HCT116 (cell line): ENCODE results near the gene RYR3.
"Not testable (repeated sequence)": the region's sequence is repeated elsewhere in the genome, so short reads cannot be mapped to it uniquely, and the experiment has no call there.

ENCODE experiments used
- ATF3 ChIP-seq: IDR thresholded peaks from 2 replicates; pipeline ENCODE4 v1.6.1; 2012
- CTCF ChIP-seq, 3 experiments: fragments of 200-600 bp in 1 of 3; sonication (generic) in 1 of 3; IDR thresholded peaks in 2 of 3; conservative IDR thresholded peaks in 1 of 3; 2 replicates each; pipeline ENCODE4 v1.5.1; 2012 to 2017; ENCODE audit warnings: low read depth in 2 of 3, low read length in 2 of 3, antibody characterized with exemption in 1 of 3, borderline replicate concordance in 1 of 3, control low read depth in 1 of 3, mild to moderate bottlenecking in 1 of 3, mixed read lengths in 1 of 3, mixed run types in 1 of 3, moderate library complexity in 1 of 3; ENCODE audit not compliant: insufficient read depth in 1 of 3
- ELF1 ChIP-seq: IDR thresholded peaks from 2 replicates; pipeline ENCODE4 v1.6.1; 2012; ENCODE audit warnings: low read depth, borderline replicate concordance
- EZH2 ChIP-seq: fragments of 200-600 bp; sonication (generic); IDR thresholded peaks from 2 replicates; pipeline ENCODE4 v1.6.1; 2017; ENCODE audit warnings: antibody characterized with exemption, mixed run types
- EZH2phosphoT487 ChIP-seq: fragments of 200-600 bp; IDR thresholded peaks from 2 replicates; pipeline ENCODE4 v1.6.1; 2018; ENCODE audit warnings: antibody characterized with exemption, borderline replicate concordance
- MAX ChIP-seq: IDR thresholded peaks from 2 replicates; pipeline ENCODE4 v1.6.1; 2012
- POLR2A ChIP-seq: IDR thresholded peaks from 2 replicates; pipeline ENCODE4 v1.7.0; 2011; ENCODE audit warnings: borderline replicate concordance; ENCODE audit not compliant: insufficient read depth, insufficient read length; ENCODE audit errors: extremely low read depth
- POLR2AphosphoS5 ChIP-seq: IDR thresholded peaks from 2 replicates; pipeline ENCODE4 v1.6.1; 2011; ENCODE audit warnings: mild to moderate bottlenecking, low read depth, low read length, moderate library complexity
- RAD21 ChIP-seq: IDR thresholded peaks from 2 replicates; pipeline ENCODE4 v1.6.1; 2012; ENCODE audit warnings: low read depth, mild to moderate bottlenecking
- REST ChIP-seq: IDR thresholded peaks from 2 replicates; pipeline ENCODE4 v1.6.1; 2012; ENCODE audit warnings: low read depth
- SP1 ChIP-seq: IDR thresholded peaks from 2 replicates; pipeline ENCODE4 v1.6.1; 2012; ENCODE audit warnings: low read depth
- TCF7L2 ChIP-seq: IDR thresholded peaks from 2 replicates; pipeline ENCODE4 v1.7.0; 2011; ENCODE audit warnings: borderline replicate concordance, inconsistent platforms; ENCODE audit not compliant: insufficient read depth, insufficient read length; ENCODE audit errors: extremely low read depth
- YY1 ChIP-seq: IDR thresholded peaks from 2 replicates; pipeline ENCODE4 v1.6.1; 2011; ENCODE audit warnings: low read length, low read depth, moderate library complexity, mild to moderate bottlenecking; ENCODE audit not compliant: insufficient replicate concordance; ENCODE audit errors: extremely low read depth
- ZNF274 ChIP-seq: fragments of 200-500 bp; sonication (Bioruptor generic); IDR thresholded peaks from 2 replicates; pipeline ENCODE4 v1.6.1; 2014; ENCODE audit warnings: mild to moderate bottlenecking, low read depth, low read length, inconsistent platforms

- not testable (repeated sequence) for TF ChIP-seq ZNF274; MAX; CTCF (IDR thresholded peaks at IDR 0.05 in 2 of 3, conservative IDR thresholded peaks at IDR 0.05 in 1 of 3; ENCODE audit: borderline replicate concordance in 1 of 3, insufficient read depth in 1 of 3, low read depth in 2 of 3, low read length in 2 of 3); YY1; POLR2A; REST; EZH2; TCF7L2; RAD21; POLR2AphosphoS5; EZH2phosphoT487; SP1; ATF3; ELF1
Observed at GRCh38 chr15:33577911-33578310, 267.1 kb downstream of the RYR3 start.
